HEK293 (cell line): Measurements from ENCODE around the gene CADM4.

Experiments
- AEBP2 ChIP-seq: fragments of 450-650 bp; formaldehyde crosslinking; IDR thresholded peaks from 2 replicates; pipeline ENCODE4 v1.5.1; 2016; ENCODE audit warnings: missing biosample characterization, missing genetic modification characterization, borderline replicate concordance
- BCL6B ChIP-seq: fragments of 450-650 bp; formaldehyde crosslinking; IDR thresholded peaks from 2 replicates; pipeline ENCODE4 v1.5.1; 2017; ENCODE audit warnings: missing biosample characterization, missing genetic modification characterization
- IKZF3 ChIP-seq: fragments of 450-650 bp; IDR thresholded peaks from 2 replicates; pipeline ENCODE4 v1.5.0; 2018; ENCODE audit warnings: missing biosample characterization, mild to moderate bottlenecking, missing genetic modification characterization, moderate library complexity
- MYNN ChIP-seq: fragments of 450-650 bp; formaldehyde crosslinking; IDR thresholded peaks from 2 replicates; pipeline ENCODE4 v1.5.1; 2016; ENCODE audit warnings: missing biosample characterization, missing genetic modification characterization, borderline replicate concordance
- PATZ1 ChIP-seq: fragments of 450-650 bp; formaldehyde crosslinking; IDR thresholded peaks from 2 replicates; pipeline ENCODE4 v1.5.1; 2016; ENCODE audit warnings: missing biosample characterization, missing genetic modification characterization
- PRDM10 ChIP-seq: fragments of 450-650 bp; formaldehyde crosslinking; IDR thresholded peaks from 2 replicates; pipeline ENCODE4 v1.5.1; 2016; ENCODE audit warnings: missing biosample characterization, missing genetic modification characterization
- PRDM6 ChIP-seq: fragments of 450-650 bp; formaldehyde crosslinking; IDR thresholded peaks from 2 replicates; pipeline ENCODE4 v1.5.1; 2017; ENCODE audit warnings: missing biosample characterization, missing genetic modification characterization
- ZFP3 ChIP-seq: fragments of 450-650 bp; formaldehyde crosslinking; IDR thresholded peaks from 2 replicates; pipeline ENCODE4 v1.5.1; 2016; ENCODE audit warnings: low read depth, missing biosample characterization, missing genetic modification characterization
- ZFP41 ChIP-seq: fragments of 450-650 bp; formaldehyde crosslinking; IDR thresholded peaks from 2 replicates; pipeline ENCODE4 v1.5.1; 2016; ENCODE audit warnings: missing biosample characterization, missing genetic modification characterization, borderline replicate concordance
- ZNF16 ChIP-seq: fragments of 450-650 bp; formaldehyde crosslinking; IDR thresholded peaks from 2 replicates; pipeline ENCODE4 v1.5.1; 2016; ENCODE audit warnings: low read depth, missing biosample characterization, missing genetic modification characterization
- ZNF174 ChIP-seq: fragments of 450-650 bp; formaldehyde crosslinking; IDR thresholded peaks from 2 replicates; pipeline ENCODE4 v1.5.0; 2017; ENCODE audit warnings: missing biosample characterization, mild to moderate bottlenecking, missing genetic modification characterization
- ZNF221 ChIP-seq: fragments of 450-650 bp; formaldehyde crosslinking; IDR thresholded peaks from 2 replicates; pipeline ENCODE4 v1.5.1; 2017; ENCODE audit warnings: missing biosample characterization, missing genetic modification characterization, borderline replicate concordance
- ZNF223 ChIP-seq: fragments of 450-650 bp; formaldehyde crosslinking; IDR thresholded peaks from 2 replicates; pipeline ENCODE4 v1.5.1; 2016; ENCODE audit warnings: missing biosample characterization, missing genetic modification characterization
- ZNF24 ChIP-seq: fragments of 450-650 bp; formaldehyde crosslinking; IDR thresholded peaks from 2 replicates; pipeline ENCODE4 v1.5.1; 2016; ENCODE audit warnings: missing biosample characterization, missing genetic modification characterization
- ZNF302 ChIP-seq: fragments of 450-650 bp; formaldehyde crosslinking; IDR thresholded peaks from 2 replicates; pipeline ENCODE4 v1.5.1; 2016; ENCODE audit warnings: missing biosample characterization, missing genetic modification characterization, low read depth
- ZNF341 ChIP-seq: fragments of 450-650 bp; formaldehyde crosslinking; IDR thresholded peaks from 2 replicates; pipeline ENCODE4; 2016; ENCODE audit warnings: low read depth, missing biosample characterization, missing genetic modification characterization
- ZNF350 ChIP-seq: fragments of 450-650 bp; formaldehyde crosslinking; IDR thresholded peaks from 2 replicates; pipeline ENCODE4 v1.5.0; 2017; ENCODE audit warnings: missing biosample characterization, mild to moderate bottlenecking, missing genetic modification characterization
- ZNF423 ChIP-seq: fragments of 450-650 bp; formaldehyde crosslinking; IDR thresholded peaks from 2 replicates; pipeline ENCODE4 v1.5.1; 2016; ENCODE audit warnings: missing biosample characterization, missing genetic modification characterization
- ZNF530 ChIP-seq: fragments of 450-650 bp; formaldehyde crosslinking; IDR thresholded peaks from 2 replicates; pipeline ENCODE4 v1.5.1; 2016; ENCODE audit warnings: low read depth, missing biosample characterization, missing genetic modification characterization
- ZNF548 ChIP-seq: fragments of 450-650 bp; formaldehyde crosslinking; IDR thresholded peaks from 2 replicates; pipeline ENCODE4 v1.5.1; 2016; ENCODE audit warnings: missing biosample characterization, missing genetic modification characterization
- ZNF658 ChIP-seq: fragments of 450-650 bp; formaldehyde crosslinking; IDR thresholded peaks from 2 replicates; pipeline ENCODE4; 2016; ENCODE audit warnings: missing biosample characterization, missing genetic modification characterization
- ZNF670 ChIP-seq: fragments of 450-650 bp; formaldehyde crosslinking; IDR thresholded peaks from 2 replicates; pipeline ENCODE4 v1.5.1; 2016; ENCODE audit warnings: missing biosample characterization, missing genetic modification characterization, low read depth
- ZNF704 ChIP-seq: fragments of 450-650 bp; formaldehyde crosslinking; IDR thresholded peaks from 2 replicates; pipeline ENCODE4 v1.5.1; 2016; ENCODE audit warnings: missing biosample characterization, missing genetic modification characterization
- ZSCAN5A ChIP-seq: fragments of 450-650 bp; formaldehyde crosslinking; IDR thresholded peaks from 2 replicates; pipeline ENCODE4 v1.5.1; 2016; ENCODE audit warnings: missing biosample characterization, missing genetic modification characterization

The CADM4 gene

GRCh38 chr19:43639519-43640423 lies at the start of gene CADM4 (continued):
- TF ChIP-seq PATZ1 (peak; percentile 99), PRDM6 (tag by site-specific recombination) (no peak), ZSCAN5A (tag by site-specific recombination) (peak; percentile 60), ZFP3 (no peak), ZNF704 (tag by site-specific recombination) (no peak), PRDM10 (tag by site-specific recombination) (peak; percentile 20; the same call in 1 of the 2 replicates), ZNF530 (no peak), IKZF3 (tag by site-specific recombination) (no peak), ZNF174 (no peak), ZNF341 (tag by site-specific recombination) (peak; percentile 20; the same call in 1 of the 2 replicates), ZNF350 (tag by site-specific recombination) (no peak), ZNF223 (tag by site-specific recombination) (peak; percentile 47; the same call in 1 of the 2 replicates), ZNF24 (tag by site-specific recombination) (0 out of 2 replicates have a peak, but pooled peaks have one; percentile 58), BCL6B (tag by site-specific recombination) (no peak), ZNF548 (peak; percentile 20; the same call in 1 of the 2 replicates), ZNF658 (tag by site-specific recombination) (peak; percentile 89; the same call in 1 of the 2 replicates), ZNF670 (tag by site-specific recombination) (no peak), ZNF302 (tag by site-specific recombination) (0 out of 2 replicates have a peak, but pooled peaks have one; percentile 7), ZNF221 (tag by site-specific recombination) (no peak), MYNN (peak; percentile 49; the same call in 1 of the 2 replicates), AEBP2 (tag by site-specific recombination) (peak; percentile 80), ZNF16 (tag by site-specific recombination) (no peak), ZFP41 (peak; percentile 52; the same call in 1 of the 2 replicates), ZNF423 (tag by site-specific recombination) (peak; percentile 99)
